C4-2B (cell line): ENCODE results near the gene COPRS.

Experiments
- H3K27ac ChIP-seq: fragments of 450-650 bp; 2 replicates; pipeline ENCODE4 v1.5.1; 2017
- CTCF ChIP-seq: fragments of 450-650 bp; conservative IDR thresholded peaks from 2 replicates; pipeline ENCODE4 v1.5.1; 2017; ENCODE audit warnings: mild to moderate bottlenecking
- ZFX ChIP-seq: fragments of 450-650 bp; IDR thresholded peaks from 2 replicates; pipeline ENCODE4 v1.6.1; 2017

Gene COPRS

GRCh38 chr17:31869031-31869430, 10.0 kb upstream of the COPRS start:
- TF ChIP-seq ZFX (no peak), CTCF (no peak)
- no peak overlapping the region for H3K27ac ChIP-seq

GRCh38 chr17:31859487-31860008, 504 bp upstream of the COPRS start:
- no peak for TF ChIP-seq CTCF
- no peak for TF ChIP-seq ZFX
- H3K27ac ChIP-seq: peak overlapping the region; percentile 90

GRCh38 chr17:31857920-31858641, 963 bp downstream of the COPRS start:
- TF ChIP-seq CTCF (no peak), ZFX (no peak)
- H3K27ac ChIP-seq: peak overlapping the region; percentile 90

- TF ChIP-seq ZFX (no peak), CTCF (no peak)
- no peak overlapping the region for H3K27ac ChIP-seq
Measured at GRCh38 chr17:31856750-31857149, 2.3 kb downstream of the COPRS start.

- TF ChIP-seq ZFX (no peak), CTCF (no peak)
- no peak overlapping the region for H3K27ac ChIP-seq
Measured at GRCh38 chr17:31854672-31855071, 4.4 kb downstream of the COPRS start.

GRCh38 chr17:31853911-31854470, 5.1 kb downstream of the COPRS start:
- H3K27ac ChIP-seq: no peak overlapping the region
- no peak for TF ChIP-seq CTCF
- TF ChIP-seq ZFX: no peak

- TF ChIP-seq ZFX: no peak
- no peak for TF ChIP-seq CTCF
- no peak overlapping the region for H3K27ac ChIP-seq
Measured at GRCh38 chr17:31845291-31845690, 13.8 kb downstream of the COPRS start.
